WTC11 (cell line): Measurements from ENCODE around the gene NFYB. TPM values are rescaled to one million over a fixed set of nuclear protein-coding genes. Genes with fewer than 3 reads are reported as not detected.

Experiments
- ATAC-seq: fragments of 200-7000 bp; cut with Tn5 transposase; 2 replicates; pipeline ENCODE4 v1.10.0; 2021; ENCODE audit warnings: mild to moderate bottlenecking, moderate library complexity
- CTCF ChIA-PET: fragments of 300-600 bp; sonication (Branson Sonifier 250); formaldehyde crosslinking; loops from one replicate; lab custom pipeline; 2021; ENCODE audit warnings: antibody characterized with exemption; lab: Charles Lee
- POLR2A ChIA-PET: fragments of 350-600 bp; sonication (Branson Sonifier 250); formaldehyde crosslinking; loops from one replicate; lab custom pipeline; 2021; ENCODE audit warnings: antibody characterized with exemption; lab: Charles Lee
- DNase-seq: peaks from one replicate; pipeline ENCODE4 v3.0.0; 2021; ENCODE audit warnings: low spot score
- H3K27ac Mint-ChIP-seq: 2 replicates; pipeline ENCODE4 v1.8.0; 2021; ENCODE audit warnings: mixed read lengths
- H3K27me3 Mint-ChIP-seq: 2 replicates; pipeline ENCODE4 v1.8.0; 2021; ENCODE audit warnings: low read depth, mild to moderate bottlenecking, moderate library complexity, mixed read lengths
- H3K36me3 Mint-ChIP-seq: 2 replicates; pipeline ENCODE4 v1.8.0; 2021; ENCODE audit warnings: mixed read lengths
- H3K4me1 Mint-ChIP-seq: 2 replicates; pipeline ENCODE4 v1.8.0; 2022; ENCODE audit warnings: mixed read lengths
- H3K4me3 Mint-ChIP-seq: 2 replicates; pipeline ENCODE4 v1.8.0; 2021; ENCODE audit warnings: mild to moderate bottlenecking, moderate library complexity, mixed read lengths
- H3K9me3 Mint-ChIP-seq: 2 replicates; pipeline ENCODE4 v1.8.0; 2021; ENCODE audit warnings: mixed read lengths
- ATF1 ChIP-seq: sonication (generic); formaldehyde crosslinking; IDR thresholded peaks from 2 replicates; pipeline ENCODE4 v1.8.1; 2023; ENCODE audit warnings: mild to moderate bottlenecking, moderate library complexity, missing genetic modification reagents
- HMGA2 ChIP-seq: fragments of 250-450 bp; sonication (Bioruptor Pico); IDR thresholded peaks from 2 replicates; pipeline ENCODE4 v1.4.0; 2021; ENCODE audit warnings: mild to moderate bottlenecking, moderate library complexity
- NFATC4 ChIP-seq: fragments of 250-450 bp; sonication (Bioruptor Pico); IDR thresholded peaks from 2 replicates; pipeline ENCODE4 v1.9.0; 2021; ENCODE audit warnings: mild to moderate bottlenecking
- NFYB ChIP-seq: sonication (generic); formaldehyde crosslinking; conservative IDR thresholded peaks from 2 replicates; pipeline ENCODE4 v1.8.0; 2022; ENCODE audit warnings: low read depth, missing genetic modification reagents
- TCF7 ChIP-seq: sonication (generic); formaldehyde crosslinking; IDR thresholded peaks from 2 replicates; pipeline ENCODE4 v1.8.0; 2022; ENCODE audit warnings: mild to moderate bottlenecking, low read depth, missing genetic modification reagents, moderate library complexity
- TEAD1 ChIP-seq: sonication (generic); formaldehyde crosslinking; IDR thresholded peaks from 2 replicates; pipeline ENCODE4 v1.8.0; 2022; ENCODE audit warnings: mild to moderate bottlenecking, missing genetic modification reagents
- TP53 ChIP-seq: sonication (generic); formaldehyde crosslinking; IDR thresholded peaks from 2 replicates; pipeline ENCODE4 v1.8.1; 2023; ENCODE audit warnings: mild to moderate bottlenecking, missing genetic modification reagents
- ZNF138 ChIP-seq: sonication (generic); formaldehyde crosslinking; conservative IDR thresholded peaks from 2 replicates; pipeline ENCODE4 v1.8.1; 2022; ENCODE audit warnings: mild to moderate bottlenecking, moderate library complexity, missing genetic modification reagents
- ZNF219 ChIP-seq: sonication (generic); formaldehyde crosslinking; IDR thresholded peaks from 2 replicates; pipeline ENCODE4 v1.8.0; 2023; ENCODE audit warnings: missing genetic modification reagents, mild to moderate bottlenecking, borderline replicate concordance
- ZNF317 ChIP-seq: sonication (generic); formaldehyde crosslinking; IDR thresholded peaks from 2 replicates; pipeline ENCODE4 v1.8.1; 2023; ENCODE audit warnings: low read depth, mild to moderate bottlenecking, moderate library complexity, missing genetic modification reagents, borderline replicate concordance
- ZNF396 ChIP-seq: fragments of 250-450 bp; sonication (Bioruptor Pico); IDR thresholded peaks from 2 replicates; pipeline ENCODE4 v1.8.0; 2021; ENCODE audit warnings: mild to moderate bottlenecking, moderate library complexity, borderline replicate concordance
- ZNF416 ChIP-seq: fragments of 250-450 bp; sonication (Bioruptor Pico); IDR thresholded peaks from 2 replicates; pipeline ENCODE4 v1.9.0; 2021; ENCODE audit warnings: mild to moderate bottlenecking, inconsistent platforms
- total RNA-seq: library from RNA; stranded (reverse); gene quantifications from 3 replicates; pipeline ENCODE4 v1.2.3, GENCODE V29; 2021
- TF ChIP-seq, protein P1 (sequence below): sonication (generic); formaldehyde crosslinking; conservative IDR thresholded peaks from 2 replicates; pipeline ENCODE4 v1.8.1; 2023; ENCODE audit warnings: mild to moderate bottlenecking, low read depth, missing genetic modification reagents, moderate library complexity
- TF ChIP-seq, protein P2 (sequence below): sonication (generic); formaldehyde crosslinking; IDR thresholded peaks from 2 replicates; pipeline ENCODE4 v1.8.1; 2023; ENCODE audit warnings: mild to moderate bottlenecking, missing genetic modification reagents
- TF ChIP-seq, protein P3 (sequence below): sonication (generic); formaldehyde crosslinking; IDR thresholded peaks from 2 replicates; pipeline ENCODE4 v1.8.0; 2022; ENCODE audit warnings: mild to moderate bottlenecking, missing genetic modification reagents
- TF ChIP-seq, protein P4 (sequence below): sonication (generic); formaldehyde crosslinking; IDR thresholded peaks from 2 replicates; pipeline ENCODE4 v1.8.0; 2022; ENCODE audit warnings: mild to moderate bottlenecking, missing genetic modification reagents
- TF ChIP-seq, protein P5 (sequence below): sonication (generic); formaldehyde crosslinking; IDR thresholded peaks from 2 replicates; pipeline ENCODE4 v1.8.1; 2022; ENCODE audit warnings: missing genetic modification reagents, borderline replicate concordance
- TF ChIP-seq, protein P6 (sequence below): sonication (generic); formaldehyde crosslinking; IDR thresholded peaks from 2 replicates; pipeline ENCODE4 v1.8.0; 2023; ENCODE audit warnings: missing genetic modification reagents
- TF ChIP-seq, protein P7 (sequence below): fragments of 250-450 bp; sonication (Bioruptor Pico); conservative IDR thresholded peaks from 2 replicates; pipeline ENCODE4 v1.9.0; 2021; ENCODE audit warnings: mild to moderate bottlenecking

NFYB gene
- total RNA-seq, 1 experiment from 2014 or later = 33.0 TPM

DNA sequence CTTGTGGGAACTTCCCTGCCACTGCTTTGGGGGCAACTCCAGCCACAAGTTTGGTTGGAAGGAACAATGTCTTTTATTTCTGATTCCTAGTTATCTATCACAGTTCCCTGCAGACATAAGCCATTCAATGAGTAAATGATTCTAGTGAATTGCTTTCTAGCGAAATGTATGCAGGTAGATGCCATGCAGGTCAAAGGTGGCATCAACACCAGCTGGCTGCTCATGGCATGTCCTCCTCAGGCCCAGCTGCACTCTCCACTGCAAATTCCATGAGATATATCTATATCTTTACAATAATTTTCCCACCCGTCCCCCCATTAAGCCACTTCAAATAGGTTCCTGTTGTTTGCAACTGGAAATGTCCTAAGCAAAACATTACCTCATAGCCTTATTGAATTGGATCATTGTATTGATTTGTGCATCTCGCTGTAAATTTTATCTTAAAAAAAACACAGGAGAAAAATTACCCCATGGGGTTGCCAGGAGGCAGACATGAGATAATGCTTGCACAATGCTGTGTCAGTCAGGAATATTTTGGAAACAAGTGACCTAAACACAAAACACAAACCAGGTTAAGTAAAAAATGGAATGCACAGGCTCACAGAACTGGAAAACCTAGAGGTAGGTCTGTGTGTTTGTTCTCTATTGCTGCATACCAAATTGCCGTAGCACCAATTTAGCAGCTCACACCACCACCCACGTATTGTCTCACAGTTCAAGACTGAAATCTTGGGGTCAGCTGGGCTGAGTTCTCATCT is 44.8 kb upstream of the NFYB start:
- CTCF ChIA-PET = no interaction called here
- no peaks in the 10 kb centered on the region for H3K4me1 Mint-ChIP-seq
- TF ChIP-seq, protein P1, sequence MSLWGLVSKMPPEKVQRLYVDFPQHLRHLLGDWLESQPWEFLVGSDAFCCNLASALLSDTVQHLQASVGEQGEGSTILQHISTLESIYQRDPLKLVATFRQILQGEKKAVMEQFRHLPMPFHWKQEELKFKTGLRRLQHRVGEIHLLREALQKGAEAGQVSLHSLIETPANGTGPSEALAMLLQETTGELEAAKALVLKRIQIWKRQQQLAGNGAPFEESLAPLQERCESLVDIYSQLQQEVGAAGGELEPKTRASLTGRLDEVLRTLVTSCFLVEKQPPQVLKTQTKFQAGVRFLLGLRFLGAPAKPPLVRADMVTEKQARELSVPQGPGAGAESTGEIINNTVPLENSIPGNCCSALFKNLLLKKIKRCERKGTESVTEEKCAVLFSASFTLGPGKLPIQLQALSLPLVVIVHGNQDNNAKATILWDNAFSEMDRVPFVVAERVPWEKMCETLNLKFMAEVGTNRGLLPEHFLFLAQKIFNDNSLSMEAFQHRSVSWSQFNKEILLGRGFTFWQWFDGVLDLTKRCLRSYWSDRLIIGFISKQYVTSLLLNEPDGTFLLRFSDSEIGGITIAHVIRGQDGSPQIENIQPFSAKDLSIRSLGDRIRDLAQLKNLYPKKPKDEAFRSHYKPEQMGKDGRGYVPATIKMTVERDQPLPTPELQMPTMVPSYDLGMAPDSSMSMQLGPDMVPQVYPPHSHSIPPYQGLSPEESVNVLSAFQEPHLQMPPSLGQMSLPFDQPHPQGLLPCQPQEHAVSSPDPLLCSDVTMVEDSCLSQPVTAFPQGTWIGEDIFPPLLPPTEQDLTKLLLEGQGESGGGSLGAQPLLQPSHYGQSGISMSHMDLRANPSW (CRISPR knock-in tag) = no peak
- TF ChIP-seq HMGA2 (CRISPR knock-in tag) (no peak), TEAD1 (CRISPR knock-in tag) (no peak), ZNF138 (CRISPR knock-in tag) (no peak), ZNF396 (CRISPR knock-in tag) (no peak)
- TF ChIP-seq, protein P2, sequence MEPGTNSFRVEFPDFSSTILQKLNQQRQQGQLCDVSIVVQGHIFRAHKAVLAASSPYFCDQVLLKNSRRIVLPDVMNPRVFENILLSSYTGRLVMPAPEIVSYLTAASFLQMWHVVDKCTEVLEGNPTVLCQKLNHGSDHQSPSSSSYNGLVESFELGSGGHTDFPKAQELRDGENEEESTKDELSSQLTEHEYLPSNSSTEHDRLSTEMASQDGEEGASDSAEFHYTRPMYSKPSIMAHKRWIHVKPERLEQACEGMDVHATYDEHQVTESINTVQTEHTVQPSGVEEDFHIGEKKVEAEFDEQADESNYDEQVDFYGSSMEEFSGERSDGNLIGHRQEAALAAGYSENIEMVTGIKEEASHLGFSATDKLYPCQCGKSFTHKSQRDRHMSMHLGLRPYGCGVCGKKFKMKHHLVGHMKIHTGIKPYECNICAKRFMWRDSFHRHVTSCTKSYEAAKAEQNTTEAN (CRISPR knock-in tag) = no peak
- TF ChIP-seq, all 79 proteins: peak for 0
- H3K4me3 Mint-ChIP-seq = no peak overlapping the region
- H3K9me3 Mint-ChIP-seq = peaks cover 25% of the 10 kb centered on the region
- H3K27me3 Mint-ChIP-seq = no peaks in the 10 kb centered on the region; the same call in 1 of the 2 replicates
- ATAC-seq (no peak), DNase-seq (no peak)
- H3K36me3 Mint-ChIP-seq = peaks cover 15% of the 10 kb centered on the region
- H3K27ac Mint-ChIP-seq = no peak overlapping the region
- POLR2A ChIA-PET = no interaction called here

DNA sequence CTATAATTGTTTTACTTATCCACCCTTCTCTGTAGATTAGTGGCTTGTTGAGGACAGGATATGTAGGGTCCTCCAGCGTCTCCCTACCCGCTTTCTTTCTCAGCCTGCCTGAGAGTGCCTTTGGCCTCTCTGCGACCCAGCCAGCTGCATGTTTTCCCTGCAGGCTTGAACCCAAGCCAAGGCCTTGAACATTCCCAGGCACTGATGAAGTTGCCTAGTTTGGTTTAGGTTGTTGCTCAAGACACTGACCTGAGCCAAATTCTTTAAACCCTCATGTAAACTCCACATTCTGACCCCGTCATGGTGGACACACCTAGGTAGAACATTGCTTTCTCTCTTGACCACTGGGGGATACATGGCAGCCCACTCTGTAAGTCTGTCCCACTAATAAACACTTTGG is 44.1 kb upstream of the NFYB start:
- Mint-ChIP-seq H3K4me3 (no peak overlapping the region), H3K4me1 (no peaks in the 10 kb centered on the region), H3K9me3 (peaks cover 25% of the 10 kb centered on the region), H3K27ac (no peak overlapping the region), H3K36me3 (peaks cover 15% of the 10 kb centered on the region), H3K27me3 (no peaks in the 10 kb centered on the region; the same call in 1 of the 2 replicates)
- TF ChIP-seq, protein P3, sequence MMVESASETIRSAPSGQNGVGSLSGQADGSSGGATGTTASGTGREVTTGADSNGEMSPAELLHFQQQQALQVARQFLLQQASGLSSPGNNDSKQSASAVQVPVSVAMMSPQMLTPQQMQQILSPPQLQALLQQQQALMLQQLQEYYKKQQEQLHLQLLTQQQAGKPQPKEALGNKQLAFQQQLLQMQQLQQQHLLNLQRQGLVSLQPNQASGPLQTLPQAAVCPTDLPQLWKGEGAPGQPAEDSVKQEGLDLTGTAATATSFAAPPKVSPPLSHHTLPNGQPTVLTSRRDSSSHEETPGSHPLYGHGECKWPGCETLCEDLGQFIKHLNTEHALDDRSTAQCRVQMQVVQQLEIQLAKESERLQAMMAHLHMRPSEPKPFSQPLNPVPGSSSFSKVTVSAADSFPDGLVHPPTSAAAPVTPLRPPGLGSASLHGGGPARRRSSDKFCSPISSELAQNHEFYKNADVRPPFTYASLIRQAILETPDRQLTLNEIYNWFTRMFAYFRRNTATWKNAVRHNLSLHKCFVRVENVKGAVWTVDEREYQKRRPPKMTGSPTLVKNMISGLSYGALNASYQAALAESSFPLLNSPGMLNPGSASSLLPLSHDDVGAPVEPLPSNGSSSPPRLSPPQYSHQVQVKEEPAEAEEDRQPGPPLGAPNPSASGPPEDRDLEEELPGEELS (CRISPR knock-in tag) = no peak
- no peak for TF ChIP-seq ZNF396 (CRISPR knock-in tag)
- ATAC-seq (no peak), DNase-seq (no peak)
- ChIA-PET POLR2A (no interaction called here), CTCF (no interaction called here)

DNA sequence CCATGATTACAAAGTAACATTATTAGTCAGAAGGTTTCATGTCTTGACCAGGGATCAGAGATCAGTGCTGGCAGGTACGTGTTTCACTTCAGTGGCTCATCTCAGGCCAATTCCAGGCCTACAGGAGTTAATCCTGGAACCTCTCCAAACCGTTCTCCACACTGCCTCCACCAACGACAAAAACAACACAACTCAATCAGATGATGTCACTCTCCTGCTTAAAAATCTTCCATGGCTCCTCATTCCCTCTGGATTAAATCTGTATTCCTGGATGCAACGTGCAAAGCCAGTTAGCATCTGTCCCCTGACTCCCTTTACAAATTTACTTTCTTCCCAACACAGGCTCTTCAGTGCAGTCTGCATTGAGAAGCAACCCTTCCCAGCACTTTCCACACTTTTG is 43.3 kb upstream of the NFYB start:
- no peak for DNase-seq
- Mint-ChIP-seq H3K36me3 (peaks cover 15% of the 10 kb centered on the region), H3K4me3 (no peak overlapping the region), H3K9me3 (peaks cover 25% of the 10 kb centered on the region), H3K4me1 (no peaks in the 10 kb centered on the region), H3K27ac (no peak overlapping the region), H3K27me3 (no peaks in the 10 kb centered on the region; the same call in 1 of the 2 replicates)
- no peak for ATAC-seq
- TF ChIP-seq ZNF396 (CRISPR knock-in tag) (no peak), ATF1 (CRISPR knock-in tag) (no peak), ZNF317 (CRISPR knock-in tag) (no peak), TP53 (CRISPR knock-in tag) (no peak), NFATC4 (no peak), TCF7 (no peak), ZNF219 (CRISPR knock-in tag) (no peak), ZNF416 (CRISPR knock-in tag) (no peak), NFYB (CRISPR knock-in tag) (no peak)
- TF ChIP-seq, protein P4, sequence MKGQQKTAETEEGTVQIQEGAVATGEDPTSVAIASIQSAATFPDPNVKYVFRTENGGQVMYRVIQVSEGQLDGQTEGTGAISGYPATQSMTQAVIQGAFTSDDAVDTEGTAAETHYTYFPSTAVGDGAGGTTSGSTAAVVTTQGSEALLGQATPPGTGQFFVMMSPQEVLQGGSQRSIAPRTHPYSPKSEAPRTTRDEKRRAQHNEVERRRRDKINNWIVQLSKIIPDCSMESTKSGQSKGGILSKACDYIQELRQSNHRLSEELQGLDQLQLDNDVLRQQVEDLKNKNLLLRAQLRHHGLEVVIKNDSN (CRISPR knock-in tag) = no peak
- TF ChIP-seq, protein P5, sequence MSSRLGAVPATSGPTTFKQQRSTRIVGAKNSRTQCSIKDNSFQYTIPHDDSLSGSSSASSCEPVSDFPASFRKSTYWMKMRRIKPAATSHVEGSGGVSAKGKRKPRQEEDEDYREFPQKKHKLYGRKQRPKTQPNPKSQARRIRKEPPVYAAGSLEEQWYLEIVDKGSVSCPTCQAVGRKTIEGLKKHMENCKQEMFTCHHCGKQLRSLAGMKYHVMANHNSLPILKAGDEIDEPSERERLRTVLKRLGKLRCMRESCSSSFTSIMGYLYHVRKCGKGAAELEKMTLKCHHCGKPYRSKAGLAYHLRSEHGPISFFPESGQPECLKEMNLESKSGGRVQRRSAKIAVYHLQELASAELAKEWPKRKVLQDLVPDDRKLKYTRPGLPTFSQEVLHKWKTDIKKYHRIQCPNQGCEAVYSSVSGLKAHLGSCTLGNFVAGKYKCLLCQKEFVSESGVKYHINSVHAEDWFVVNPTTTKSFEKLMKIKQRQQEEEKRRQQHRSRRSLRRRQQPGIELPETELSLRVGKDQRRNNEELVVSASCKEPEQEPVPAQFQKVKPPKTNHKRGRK (CRISPR knock-in tag) = no peak
- TF ChIP-seq, protein P6, sequence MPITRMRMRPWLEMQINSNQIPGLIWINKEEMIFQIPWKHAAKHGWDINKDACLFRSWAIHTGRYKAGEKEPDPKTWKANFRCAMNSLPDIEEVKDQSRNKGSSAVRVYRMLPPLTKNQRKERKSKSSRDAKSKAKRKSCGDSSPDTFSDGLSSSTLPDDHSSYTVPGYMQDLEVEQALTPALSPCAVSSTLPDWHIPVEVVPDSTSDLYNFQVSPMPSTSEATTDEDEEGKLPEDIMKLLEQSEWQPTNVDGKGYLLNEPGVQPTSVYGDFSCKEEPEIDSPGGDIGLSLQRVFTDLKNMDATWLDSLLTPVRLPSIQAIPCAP (CRISPR knock-in tag) = no peak
- TF ChIP-seq, protein P7, sequence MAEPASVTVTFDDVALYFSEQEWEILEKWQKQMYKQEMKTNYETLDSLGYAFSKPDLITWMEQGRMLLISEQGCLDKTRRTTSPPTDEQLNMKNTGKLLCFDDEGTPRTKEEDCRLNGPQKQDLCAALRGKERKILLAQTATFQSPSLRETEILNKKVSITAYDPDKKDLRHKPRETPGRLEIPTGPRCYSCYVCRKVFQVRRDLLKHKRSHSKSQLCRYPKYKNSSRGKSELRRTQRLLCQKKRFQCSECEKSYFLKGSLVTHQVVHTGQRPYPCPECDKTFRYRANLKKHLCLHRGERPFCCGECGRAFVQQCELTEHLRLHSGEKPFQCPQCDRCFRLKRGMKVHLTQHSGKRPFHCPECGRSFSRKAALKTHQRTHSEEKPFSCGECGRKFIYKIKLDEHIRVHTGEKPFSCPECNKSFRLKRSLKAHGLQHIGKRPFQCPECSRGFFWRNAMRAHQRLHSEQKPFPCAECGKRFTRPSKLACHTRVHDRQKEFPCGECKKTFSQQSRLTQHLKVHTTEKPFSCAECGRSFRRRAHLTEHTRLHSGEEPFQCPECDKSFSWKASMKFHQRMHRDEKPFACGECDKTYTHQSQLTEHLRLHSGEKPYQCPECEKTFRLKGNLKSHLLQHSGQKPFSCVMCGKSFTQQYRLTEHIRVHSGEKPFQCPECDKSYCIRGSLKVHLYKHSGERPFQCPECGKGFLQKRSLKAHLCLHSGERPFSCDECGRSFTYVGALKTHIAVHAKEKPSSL (CRISPR knock-in tag) = no peak
- ChIA-PET CTCF (no interaction called here), POLR2A (no interaction called here)
